Tibial artery (tissue), 4 donors: ENCODE measurements around the gene TDRD1.

Source experiments
- DNase-seq, 2 donors: peaks; one replicate each; pipeline ENCODE4 v3.0.0-alpha.2; 2019
- H3K27ac ChIP-seq, 2 donors: fragments of 200-600 bp; sonication (generic) in 1 of 2; 1 replicate in 1 of 2; 2 replicates in 1 of 2; pipeline ENCODE4 v1.5.1; 2018 to 2019; ENCODE audit warnings: mild to moderate bottlenecking in 1 of 2
- H3K27me3 ChIP-seq, 2 donors: fragments of 200-600 bp; sonication (generic) in 1 of 2; one replicate each; pipeline versions ENCODE4 v1.5.1 to v1.6.0; 2016 to 2019
- H3K36me3 ChIP-seq, 3 donors: fragments of 200-600 bp; sonication (generic) in 2 of 3; one replicate each; pipeline ENCODE4 v1.5.1; 2016 to 2019; ENCODE audit warnings: mild to moderate bottlenecking in 2 of 3
- H3K4me1 ChIP-seq, 4 donors: fragments of 200-600 bp; sonication (generic) in 2 of 4; 1 replicate in 3 of 4; 2 replicates in 1 of 4; pipeline ENCODE4 v1.5.1; 2016 to 2019
- H3K4me3 ChIP-seq, 2 donors: fragments of 200-600 bp; sonication (generic) in 1 of 2; 1 replicate in 1 of 2; 2 replicates in 1 of 2; pipeline ENCODE4 v1.5.1; 2018 to 2019; ENCODE audit warnings: mild to moderate bottlenecking in 2 of 2
- H3K9me3 ChIP-seq, 3 donors: fragments of 200-600 bp; sonication (generic) in 1 of 3; one replicate each; pipeline ENCODE4 v1.5.1; 2016 to 2019
- intact Hi-C: fragments of 100-400 bp; cut with DNase I; formaldehyde crosslinking; loops from one replicate; pipeline ENCODE4 v1.15.0; 2023; ENCODE audit warnings: low total_unique reads
- TF ChIP-seq, protein P1 (sequence below), 2 experiments: fragments of 200-600 bp in 1 of 2; fragments of 450-650 bp in 1 of 2; IDR thresholded peaks; one replicate each; pipeline ENCODE4 v1.5.1; 2017 to 2019; ENCODE audit warnings: antibody characterized with exemption in 2 of 2, mild to moderate bottlenecking in 1 of 2, moderate library complexity in 1 of 2

TDRD1 gene

DNA sequence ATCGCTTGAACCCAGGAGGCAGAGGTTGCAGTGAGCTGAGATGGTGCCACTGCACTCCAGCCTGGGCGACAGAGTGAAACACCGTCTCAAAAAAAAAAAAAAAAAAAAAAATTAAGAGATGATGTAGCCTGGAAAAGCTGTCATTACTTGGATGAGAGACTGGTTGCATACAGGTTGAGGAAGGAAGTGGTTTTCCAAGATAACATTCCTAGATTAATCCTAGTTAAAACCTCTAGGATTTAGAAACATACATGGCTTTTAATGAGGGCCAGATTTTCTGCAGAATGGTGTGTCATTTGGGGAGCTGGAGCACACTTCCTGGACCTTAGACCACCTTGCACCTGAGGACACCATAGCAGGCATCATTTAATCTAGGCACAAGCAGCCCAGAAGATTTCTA lies 77.7 kb downstream of the TDRD1 start:
- Histone ChIP-seq H3K4me3 (no peak overlapping the region), H3K27ac (no peak overlapping the region), H3K4me1 (peaks cover 0 to 9% (median 4%) of the 10 kb centered on the region in 4 donors), H3K27me3 (no peaks in the 10 kb centered on the region), H3K9me3 (no peaks in the 10 kb centered on the region), H3K36me3 (no peaks in the 10 kb centered on the region)
- TF ChIP-seq, protein P1, sequence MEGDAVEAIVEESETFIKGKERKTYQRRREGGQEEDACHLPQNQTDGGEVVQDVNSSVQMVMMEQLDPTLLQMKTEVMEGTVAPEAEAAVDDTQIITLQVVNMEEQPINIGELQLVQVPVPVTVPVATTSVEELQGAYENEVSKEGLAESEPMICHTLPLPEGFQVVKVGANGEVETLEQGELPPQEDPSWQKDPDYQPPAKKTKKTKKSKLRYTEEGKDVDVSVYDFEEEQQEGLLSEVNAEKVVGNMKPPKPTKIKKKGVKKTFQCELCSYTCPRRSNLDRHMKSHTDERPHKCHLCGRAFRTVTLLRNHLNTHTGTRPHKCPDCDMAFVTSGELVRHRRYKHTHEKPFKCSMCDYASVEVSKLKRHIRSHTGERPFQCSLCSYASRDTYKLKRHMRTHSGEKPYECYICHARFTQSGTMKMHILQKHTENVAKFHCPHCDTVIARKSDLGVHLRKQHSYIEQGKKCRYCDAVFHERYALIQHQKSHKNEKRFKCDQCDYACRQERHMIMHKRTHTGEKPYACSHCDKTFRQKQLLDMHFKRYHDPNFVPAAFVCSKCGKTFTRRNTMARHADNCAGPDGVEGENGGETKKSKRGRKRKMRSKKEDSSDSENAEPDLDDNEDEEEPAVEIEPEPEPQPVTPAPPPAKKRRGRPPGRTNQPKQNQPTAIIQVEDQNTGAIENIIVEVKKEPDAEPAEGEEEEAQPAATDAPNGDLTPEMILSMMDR (IDR thresholded peaks at IDR 0.05) = no peak
- intact Hi-C loops = no loop called here
- DNase-seq = no peak

DNA sequence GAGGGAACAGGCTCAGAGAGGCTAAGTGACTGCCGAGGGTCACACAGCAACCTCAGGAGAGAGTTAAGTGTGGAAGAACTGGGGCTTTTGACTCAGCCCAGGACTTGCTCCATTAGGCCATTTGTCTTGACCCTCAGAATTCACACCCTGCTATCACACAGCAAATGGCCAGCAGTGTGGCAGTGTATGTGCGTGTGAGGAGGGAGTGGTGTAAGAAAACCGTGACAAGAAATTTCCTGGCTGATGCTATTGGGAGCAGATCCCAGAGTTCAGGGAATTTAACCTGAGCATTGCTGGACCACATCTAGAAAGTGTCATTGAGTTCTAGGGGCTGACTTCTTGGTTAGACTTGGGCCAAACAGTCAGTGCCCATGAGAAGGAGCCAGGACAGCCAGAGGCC lies 78.3 kb downstream of the TDRD1 start:
- intact Hi-C loops = no loop called here
- H3K9me3 ChIP-seq = no peaks in the 10 kb centered on the region

DNA sequence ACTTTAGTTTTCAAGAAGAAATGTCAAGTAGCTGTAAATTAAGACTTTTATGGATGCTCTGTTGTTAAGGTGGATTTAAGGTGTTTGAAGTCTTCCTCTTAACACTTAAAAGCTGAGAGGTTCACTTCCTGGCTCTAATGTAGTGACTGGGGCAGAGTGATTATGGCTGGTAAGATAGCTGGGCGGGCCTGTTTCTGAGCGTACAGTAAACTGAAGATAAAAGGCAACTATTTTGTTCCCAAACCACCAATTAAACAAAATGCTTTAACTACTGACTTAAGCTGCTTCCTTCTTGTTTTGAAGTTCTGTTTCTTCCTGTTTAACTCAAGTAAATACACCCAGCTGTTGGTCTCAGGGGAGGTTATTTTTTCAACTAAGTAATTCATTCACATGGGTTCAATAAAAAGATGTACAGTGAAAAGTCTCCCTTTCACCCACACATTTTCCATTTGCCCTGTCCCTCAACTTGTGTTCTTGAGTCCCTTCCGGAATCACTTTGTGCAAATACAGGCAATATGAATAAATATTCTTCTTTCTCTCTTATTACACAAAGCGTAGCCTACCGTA lies 79.2 kb downstream of the TDRD1 start:
- intact Hi-C loops = no loop called here
- no peaks in the 10 kb centered on the region for H3K27me3 ChIP-seq
- H3K27ac ChIP-seq = no peak overlapping the region
- no peak overlapping the region for H3K4me3 ChIP-seq
- TF ChIP-seq, protein P1 (IDR thresholded peaks at IDR 0.05) = no peak
- H3K9me3 ChIP-seq = no peaks in the 10 kb centered on the region
- no peak for DNase-seq
- no peaks in the 10 kb centered on the region for H3K36me3 ChIP-seq
- H3K4me1 ChIP-seq = peaks cover 0 to 9% (median 4%) of the 10 kb centered on the region in 4 donors

More for the DNA sequence above, 78.3 kb downstream of the TDRD1 start:
- Histone ChIP-seq H3K27ac (no peak overlapping the region), H3K4me3 (no peak overlapping the region), H3K4me1 (peaks cover 0 to 9% (median 4%) of the 10 kb centered on the region in 4 donors), H3K36me3 (no peaks in the 10 kb centered on the region), H3K27me3 (no peaks in the 10 kb centered on the region)
- TF ChIP-seq, protein P1 (IDR thresholded peaks at IDR 0.05) = no peak
- no peak for DNase-seq

DNA sequence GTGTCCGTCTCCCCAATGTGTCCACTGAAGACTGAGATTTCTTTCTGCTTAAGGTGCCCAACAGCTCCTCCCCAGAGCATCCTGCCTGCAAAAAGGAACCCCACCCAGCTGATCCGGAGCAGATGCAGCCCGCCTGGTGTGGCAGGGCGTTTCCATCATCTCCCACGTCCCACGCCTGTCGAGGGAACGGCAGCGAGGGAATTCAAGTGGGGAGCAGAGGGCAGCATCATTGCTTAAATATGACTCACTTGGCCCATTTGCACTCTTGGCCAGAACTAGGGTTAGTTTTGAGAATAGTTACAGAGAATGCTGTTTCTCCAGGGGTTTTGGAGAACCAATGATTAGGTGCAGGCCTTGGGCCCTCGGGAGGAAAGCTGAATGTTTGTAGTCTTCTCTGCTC lies 80.7 kb downstream of the TDRD1 start:
- no peaks in the 10 kb centered on the region for H3K9me3 ChIP-seq
- H3K4me1 ChIP-seq = peaks cover 0 to 9% (median 4%) of the 10 kb centered on the region in 4 donors
- intact Hi-C loops = no loop called here
- H3K4me3 ChIP-seq = no peak overlapping the region
- TF ChIP-seq, protein P1 (IDR thresholded peaks at IDR 0.05) = no peak
- no peak overlapping the region for H3K27ac ChIP-seq
- H3K27me3 ChIP-seq = no peaks in the 10 kb centered on the region
- no peaks in the 10 kb centered on the region for H3K36me3 ChIP-seq
- DNase-seq = peak in 1 of 2 donors; percentile 52

DNA sequence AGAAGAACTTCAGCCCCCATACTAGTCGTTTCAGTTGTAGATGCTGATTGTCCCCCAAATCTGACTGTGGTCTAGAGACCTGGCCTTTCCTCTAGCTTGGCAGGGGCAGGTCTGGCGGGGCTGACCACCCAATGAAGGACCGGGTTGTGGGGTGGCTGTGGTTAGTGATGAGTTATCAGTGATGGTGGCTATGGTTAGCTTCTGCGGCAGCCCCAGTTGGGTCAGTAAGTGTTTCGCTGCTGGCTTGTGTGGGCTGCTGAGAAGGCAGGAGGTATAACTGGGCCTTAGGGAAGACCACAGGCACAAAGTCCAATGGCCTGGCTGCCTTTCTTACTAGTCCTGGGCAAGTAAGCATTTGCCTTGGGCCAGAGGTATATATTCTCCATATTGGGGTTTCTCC lies 81.2 kb downstream of the TDRD1 start:
- no peaks in the 10 kb centered on the region for H3K9me3 ChIP-seq
- no peak overlapping the region for H3K4me3 ChIP-seq
- H3K36me3 ChIP-seq = no peaks in the 10 kb centered on the region
- TF ChIP-seq, protein P1 (IDR thresholded peaks at IDR 0.05) = no peak
- intact Hi-C loops = no loop called here
- DNase-seq = no peak
- H3K27ac ChIP-seq = no peak overlapping the region
- peaks cover 0 to 9% (median 4%) of the 10 kb centered on the region in 4 donors for H3K4me1 ChIP-seq
- no peaks in the 10 kb centered on the region for H3K27me3 ChIP-seq

DNA sequence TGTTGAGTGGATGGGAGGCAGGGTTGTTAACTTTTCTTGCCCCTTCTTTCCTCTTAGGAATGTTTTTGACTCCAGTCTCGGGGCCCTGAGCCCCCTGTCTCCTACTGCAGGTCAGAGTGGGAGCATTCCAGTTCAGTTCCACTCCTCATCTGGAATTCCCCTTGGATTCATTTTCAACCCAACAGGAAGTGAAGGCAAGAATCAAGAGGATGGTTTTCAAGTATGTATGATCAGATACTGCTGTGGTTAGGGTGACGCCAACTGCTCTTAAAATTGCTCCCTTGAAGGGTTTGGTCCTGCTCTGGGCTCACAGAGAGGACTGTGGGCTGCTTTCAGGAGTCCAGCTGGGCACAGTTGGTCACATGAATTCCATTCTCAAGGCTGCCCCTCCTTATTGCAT lies 81.9 kb downstream of the TDRD1 start:
- DNase-seq = no peak
- H3K27me3 ChIP-seq = no peaks in the 10 kb centered on the region
- no peaks in the 10 kb centered on the region for H3K36me3 ChIP-seq
- no peaks in the 10 kb centered on the region for H3K9me3 ChIP-seq
- TF ChIP-seq, protein P1 (IDR thresholded peaks at IDR 0.05) = no peak
- intact Hi-C loops = no loop called here
- H3K4me3 ChIP-seq = no peak overlapping the region
- H3K27ac ChIP-seq = no peak overlapping the region
- H3K4me1 ChIP-seq = peaks cover 0 to 9% (median 4%) of the 10 kb centered on the region in 4 donors
